ENCODE data around the gene CBX4.

DNA sequence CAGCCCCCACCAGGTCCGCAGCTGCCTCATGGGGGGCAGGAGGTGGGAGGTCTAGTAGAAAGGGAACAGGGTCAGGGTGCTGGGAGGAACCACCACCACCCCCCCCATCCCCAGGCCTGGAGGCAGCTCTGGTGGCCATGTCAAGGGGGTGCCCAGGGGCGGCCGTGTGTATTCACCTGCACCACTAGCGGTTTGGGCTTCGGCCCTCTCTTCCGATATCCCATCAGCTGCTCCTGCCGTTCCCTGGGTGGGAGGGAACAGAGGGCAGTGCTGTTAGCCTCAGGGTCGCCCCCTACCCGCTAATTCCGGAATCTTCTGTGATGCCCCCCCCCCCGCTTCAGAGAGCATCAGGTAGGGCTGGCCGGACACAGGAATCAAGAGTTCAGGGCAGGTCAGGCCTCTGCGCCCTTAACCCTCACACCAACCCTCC, 3.8 kb downstream of the CBX4 start:
- TF ChIP-seq, protein P1, sequence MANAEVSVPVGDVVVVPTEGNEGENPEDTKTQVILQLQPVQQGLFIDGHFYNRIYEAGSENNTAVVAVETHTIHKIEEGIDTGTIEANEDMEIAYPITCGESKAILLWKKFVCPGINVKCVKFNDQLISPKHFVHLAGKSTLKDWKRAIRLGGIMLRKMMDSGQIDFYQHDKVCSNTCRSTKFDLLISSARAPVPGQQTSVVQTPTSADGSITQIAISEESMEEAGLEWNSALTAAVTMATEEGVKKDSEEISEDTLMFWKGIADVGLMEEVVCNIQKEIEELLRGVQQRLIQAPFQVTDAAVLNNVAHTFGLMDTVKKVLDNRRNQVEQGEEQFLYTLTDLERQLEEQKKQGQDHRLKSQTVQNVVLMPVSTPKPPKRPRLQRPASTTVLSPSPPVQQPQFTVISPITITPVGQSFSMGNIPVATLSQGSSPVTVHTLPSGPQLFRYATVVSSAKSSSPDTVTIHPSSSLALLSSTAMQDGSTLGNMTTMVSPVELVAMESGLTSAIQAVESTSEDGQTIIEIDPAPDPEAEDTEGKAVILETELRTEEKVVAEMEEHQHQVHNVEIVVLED (CRISPR knock-in tag; IDR thresholded peaks at IDR 0.05; ENCODE audit: borderline replicate concordance), result no peak
- TF ChIP-seq RAD21 (CRISPR knock-in tag; IDR thresholded peaks at IDR 0.05) (no peak), TCF12 (IDR thresholded peaks at IDR 0.05) (no peak), TCF12 (CRISPR knock-in tag; IDR thresholded peaks at IDR 0.05) (0 out of 2 replicates have a peak, but pooled peaks have one; percentile 12)
